B cell (primary cell): Measurements from ENCODE around the gene CACNA2D2.

Experiments used
- CTCF ChIP-seq: fragments of 200-600 bp; IDR thresholded peaks from one replicate; pipeline ENCODE4 v1.8.0; 2022; ENCODE audit warnings: antibody characterized with exemption, mild to moderate bottlenecking
- EZH2 ChIP-seq: IDR thresholded peaks from 2 replicates; pipeline ENCODE4 v1.6.1; 2012; ENCODE audit warnings: borderline replicate concordance, low read depth, mild to moderate bottlenecking, moderate library complexity, low read length; ENCODE audit not compliant: insufficient read depth, poor library complexity, severe bottlenecking

DNA sequence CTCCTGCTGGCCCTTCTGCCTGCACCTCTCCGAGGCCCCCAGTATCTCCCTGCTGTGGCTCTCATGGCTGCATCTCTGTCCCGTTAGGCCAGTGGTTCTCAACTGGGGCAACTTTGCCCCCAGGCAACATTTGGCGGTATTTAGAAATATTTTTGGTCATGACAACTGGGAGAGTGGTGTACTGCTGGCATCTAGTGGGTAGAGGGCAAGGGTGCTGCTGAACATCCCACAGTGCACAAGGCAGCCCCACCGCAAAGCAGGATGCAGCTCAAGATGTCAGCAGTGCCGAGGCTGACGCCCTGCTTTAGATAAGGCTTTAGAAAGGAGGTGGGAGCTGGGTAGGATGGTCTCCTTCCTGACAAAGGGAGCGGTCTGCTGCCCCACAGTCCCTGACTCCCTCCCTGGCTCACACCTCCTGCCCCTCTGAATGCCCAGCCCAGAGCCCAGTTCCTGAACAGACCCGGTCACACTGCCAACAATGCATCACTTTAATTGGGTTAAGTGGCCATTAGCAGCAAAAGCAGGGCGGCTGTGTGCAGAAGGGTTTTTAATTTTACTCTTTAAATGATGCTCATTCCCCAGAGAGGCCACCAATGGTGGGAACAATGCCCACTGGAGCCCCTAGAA, 75.3 kb downstream of the CACNA2D2 start:
- TF ChIP-seq CTCF (no peak), EZH2 (no peak)
